Transverse colon (tissue), 4 donors: Measurements from ENCODE around the gene MESP2. TPM values are rescaled to one million over a fixed set of nuclear protein-coding genes. Genes with fewer than 3 reads are reported as not detected.

ENCODE experiments used
- DNase-seq: peaks from one replicate; pipeline ENCODE4 v3.0.0-alpha.2; 2019
- H3K27ac ChIP-seq, 4 donors: fragments of 200-600 bp; sonication (generic); 2 replicates each; pipeline ENCODE4 v1.5.1; 2016 to 2018; ENCODE audit warnings: inconsistent platforms in 4 of 4
- H3K27me3 ChIP-seq: fragments of 200-600 bp; sonication (generic); 2 replicates; pipeline ENCODE4 v1.5.1; 2017; ENCODE audit warnings: inconsistent platforms
- H3K36me3 ChIP-seq, 4 donors: fragments of 200-600 bp; sonication (generic); 2 replicates each; pipeline ENCODE4 v1.5.1; 2017 to 2019; ENCODE audit warnings: inconsistent platforms in 4 of 4
- H3K4me1 ChIP-seq, 4 donors: fragments of 200-600 bp; sonication (generic); 2 replicates each; pipeline ENCODE4 v1.5.1; 2017 to 2020; ENCODE audit warnings: inconsistent platforms in 4 of 4
- H3K4me3 ChIP-seq, 4 donors: fragments of 200-600 bp; sonication (generic); 1 replicate in 1 of 4; 2 replicates in 3 of 4; pipeline versions ENCODE4 v1.5.1 to v1.6.1; 2017 to 2019; ENCODE audit warnings: inconsistent platforms in 4 of 4
- H3K9me3 ChIP-seq, 2 donors: fragments of 200-600 bp; sonication (generic); 2 replicates each; pipeline ENCODE4 v1.5.1; 2017 to 2019; ENCODE audit warnings: inconsistent platforms in 2 of 2
- EP300 ChIP-seq: sonication (generic); formaldehyde crosslinking; IDR thresholded peaks from one replicate; pipeline ENCODE4 v1.6.1; 2017; ENCODE audit warnings: antibody characterized with exemption, low read depth
- POLR2A ChIP-seq: fragments of 450-650 bp; IDR thresholded peaks from one replicate; pipeline ENCODE4 v1.6.1; 2016; ENCODE audit warnings: antibody characterized with exemption, mild to moderate bottlenecking, moderate library complexity
- POLR2AphosphoS5 ChIP-seq, 3 donors: sonication (generic); formaldehyde crosslinking; IDR thresholded peaks; one replicate each; pipeline ENCODE4 v1.6.1; 2016; ENCODE audit warnings: antibody characterized with exemption in 3 of 3
- WGBS, 2 donors: methylation state at CpG; one replicate each; pipeline ENCODE4 v1.1.5; 2018; ENCODE audit warnings: low coverage in 1 of 2; 5-methylcytosine and 5-hydroxymethylcytosine counted together
- in situ Hi-C, 4 donors: fragments of 200-750 bp; cut with MboI; loops; one replicate each; pipeline versions ENCODE4 v1.15.0 to v1.15.1; 2017; ENCODE audit warnings: low sequenced_read_pairs in 3 of 4, low pct_ligation_motif_present in 1 of 4, low pct_unique_long_range_greater_than_20kb in 1 of 4
- intact Hi-C: fragments of 100-400 bp; cut with DNase I; formaldehyde crosslinking; loops from one replicate; pipeline ENCODE4 v1.15.1; 2023; ENCODE audit warnings: low total_unique reads
- total RNA-seq, 4 donors: library from RNA; depleted of rRNA; stranded (reverse); fragments of >200 nt; gene quantifications; one replicate each; pipeline ENCODE4 v1.1.0, GENCODE V29; 2016
- TF ChIP-seq, protein P1 (sequence below), 5 experiments: fragments of 200-600 bp in 3 of 5; fragments of 450-650 bp in 2 of 5; sonication (generic) in 3 of 5; IDR thresholded peaks; 1 replicate in 2 of 5; 2 replicates in 3 of 5; pipeline ENCODE4 v1.5.1; 2016 to 2017; ENCODE audit warnings: antibody characterized with exemption in 5 of 5, inconsistent platforms in 3 of 5, mild to moderate bottlenecking in 2 of 5, moderate library complexity in 1 of 5

The MESP2 gene
- total RNA-seq, 4 donors from 2014 or later = 0.64 to 0.96 TPM; not detected in 2

DNA sequence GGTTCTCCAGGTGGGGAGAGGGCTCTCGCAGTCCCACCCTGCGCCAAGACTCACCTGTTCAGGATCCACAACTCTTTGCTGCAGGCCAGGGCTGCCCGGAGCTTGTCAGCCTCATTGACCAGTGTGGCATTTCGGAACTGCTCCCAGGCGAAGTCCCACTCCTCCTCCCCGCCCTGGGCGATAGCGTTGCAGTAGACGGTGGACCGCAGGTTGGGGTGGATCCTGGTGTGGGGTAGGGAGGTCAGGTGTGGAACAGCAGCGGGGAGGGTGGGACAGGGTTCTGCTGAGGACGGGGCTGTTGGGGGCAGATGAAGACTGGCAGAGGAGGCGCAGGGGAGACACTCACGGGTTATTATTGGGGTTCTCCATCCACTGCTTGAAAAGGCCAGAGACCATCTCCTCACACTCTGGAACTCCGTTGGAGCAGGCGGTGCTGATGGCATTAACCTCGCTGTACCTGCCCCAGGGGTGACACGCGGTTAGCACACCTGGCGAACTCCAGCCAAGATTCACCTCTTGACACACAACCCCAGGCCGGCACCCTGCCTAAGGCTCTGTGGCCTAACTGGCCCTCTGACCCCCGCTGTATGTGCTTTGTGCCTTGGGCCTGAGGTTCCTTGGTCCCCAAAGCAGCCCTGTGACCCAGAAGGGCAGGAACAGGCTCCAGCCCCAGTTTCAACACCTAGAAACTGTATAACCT, 16.1 kb downstream of the MESP2 start:
- no peak overlapping the region for H3K27ac ChIP-seq
- DNase-seq = no peak
- WGBS, 2 donors = 92 to 97% methylated on average over 6 to 15 of the region's 22 CpGs
- no peak overlapping the region for H3K4me3 ChIP-seq
- H3K9me3 ChIP-seq = peaks cover 0 to 3% of the 10 kb centered on the region in 2 donors
- TF ChIP-seq EP300 (no peak), POLR2A (no peak), POLR2AphosphoS5 (IDR thresholded peaks at IDR 0.05) (no peak)
- TF ChIP-seq, protein P1, sequence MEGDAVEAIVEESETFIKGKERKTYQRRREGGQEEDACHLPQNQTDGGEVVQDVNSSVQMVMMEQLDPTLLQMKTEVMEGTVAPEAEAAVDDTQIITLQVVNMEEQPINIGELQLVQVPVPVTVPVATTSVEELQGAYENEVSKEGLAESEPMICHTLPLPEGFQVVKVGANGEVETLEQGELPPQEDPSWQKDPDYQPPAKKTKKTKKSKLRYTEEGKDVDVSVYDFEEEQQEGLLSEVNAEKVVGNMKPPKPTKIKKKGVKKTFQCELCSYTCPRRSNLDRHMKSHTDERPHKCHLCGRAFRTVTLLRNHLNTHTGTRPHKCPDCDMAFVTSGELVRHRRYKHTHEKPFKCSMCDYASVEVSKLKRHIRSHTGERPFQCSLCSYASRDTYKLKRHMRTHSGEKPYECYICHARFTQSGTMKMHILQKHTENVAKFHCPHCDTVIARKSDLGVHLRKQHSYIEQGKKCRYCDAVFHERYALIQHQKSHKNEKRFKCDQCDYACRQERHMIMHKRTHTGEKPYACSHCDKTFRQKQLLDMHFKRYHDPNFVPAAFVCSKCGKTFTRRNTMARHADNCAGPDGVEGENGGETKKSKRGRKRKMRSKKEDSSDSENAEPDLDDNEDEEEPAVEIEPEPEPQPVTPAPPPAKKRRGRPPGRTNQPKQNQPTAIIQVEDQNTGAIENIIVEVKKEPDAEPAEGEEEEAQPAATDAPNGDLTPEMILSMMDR (IDR thresholded peaks at IDR 0.05) = no peak
- peaks cover 0 to 10% (median 4%) of the 10 kb centered on the region in 4 donors for H3K4me1 ChIP-seq
- H3K36me3 ChIP-seq = peaks cover 0 to 3% (median 0%) of the 10 kb centered on the region in 4 donors
- in situ Hi-C loops = no loop called here
- no peaks in the 10 kb centered on the region for H3K27me3 ChIP-seq
- intact Hi-C loops = no loop called here

DNA sequence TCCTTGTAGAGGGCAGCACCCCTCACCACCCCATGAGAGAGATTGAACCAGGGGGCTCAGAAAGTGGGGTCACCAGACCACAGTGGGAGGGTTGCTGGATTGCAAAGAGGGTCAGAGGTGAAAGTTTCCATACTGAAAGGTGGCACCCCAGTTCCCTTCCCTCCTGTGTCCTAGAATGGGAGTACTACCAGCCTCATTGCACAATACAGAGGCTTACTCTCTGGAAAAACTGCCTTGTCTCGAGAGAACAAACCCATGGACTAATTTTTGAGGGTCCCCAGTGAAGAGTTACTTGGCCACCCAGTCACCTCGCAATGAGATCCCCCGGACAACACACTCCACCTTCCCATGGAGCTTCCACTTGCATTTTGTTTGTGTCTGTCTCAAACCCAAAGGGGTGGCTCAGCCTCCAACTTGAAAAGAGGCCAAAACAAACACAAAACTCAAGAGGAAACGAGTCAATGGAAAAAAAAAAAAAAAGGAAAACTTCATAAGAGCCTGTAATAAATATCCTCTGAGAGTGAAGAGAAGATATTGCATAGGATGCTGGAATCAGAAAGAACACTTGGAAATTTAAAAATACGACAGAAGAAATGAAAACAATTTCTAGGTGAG, 18.6 kb downstream of the MESP2 start:
- in situ Hi-C loops = no loop called here
- no peak for DNase-seq
- TF ChIP-seq POLR2A = no peak
- TF ChIP-seq POLR2AphosphoS5 (IDR thresholded peaks at IDR 0.05) = no peak
- TF ChIP-seq, protein P1 (IDR thresholded peaks at IDR 0.05) = no peak
- Histone ChIP-seq H3K36me3 (peaks cover 0 to 3% (median 0%) of the 10 kb centered on the region in 4 donors), H3K27me3 (no peaks in the 10 kb centered on the region), H3K4me3 (no peak overlapping the region), H3K4me1 (peaks cover 0 to 10% (median 4%) of the 10 kb centered on the region in 4 donors), H3K27ac (no peak overlapping the region), H3K9me3 (no peaks in the 10 kb centered on the region)
- WGBS, 2 donors = 10 to 31% methylated on average over 2 to 5 of the region's 5 CpGs
- intact Hi-C loops = no loop called here

DNA sequence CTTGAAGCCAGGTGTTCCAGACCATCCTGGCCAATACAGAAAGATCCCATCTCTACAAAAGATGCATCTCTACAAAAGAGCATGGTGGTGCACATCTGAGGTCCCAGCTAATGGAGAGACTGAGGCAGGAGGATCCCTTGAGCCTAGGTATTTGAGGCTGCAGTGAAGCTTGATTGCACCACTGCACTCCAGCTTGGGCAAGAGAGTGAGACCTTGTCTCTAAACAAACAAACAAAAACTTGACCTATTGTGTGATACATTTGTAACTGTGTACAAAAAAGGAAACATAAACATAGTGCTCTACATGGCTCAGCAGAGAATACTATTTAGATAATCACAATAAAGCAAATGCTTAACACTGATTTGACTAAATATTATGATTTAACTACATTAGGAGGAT, 19.9 kb downstream of the MESP2 start:
- intact Hi-C loops (no loop called here), in situ Hi-C loops (no loop called here)
- H3K4me3 ChIP-seq = no peak overlapping the region
- no peak overlapping the region for H3K27ac ChIP-seq
- H3K36me3 ChIP-seq = peaks cover 0 to 3% (median 0%) of the 10 kb centered on the region in 4 donors
- H3K4me1 ChIP-seq = peaks cover 0 to 10% (median 4%) of the 10 kb centered on the region in 4 donors
- DNase-seq = no peak
- TF ChIP-seq POLR2AphosphoS5 (IDR thresholded peaks at IDR 0.05) = no peak
- no peak for TF ChIP-seq EP300
- H3K9me3 ChIP-seq = no peaks in the 10 kb centered on the region
- H3K27me3 ChIP-seq = no peaks in the 10 kb centered on the region

DNA sequence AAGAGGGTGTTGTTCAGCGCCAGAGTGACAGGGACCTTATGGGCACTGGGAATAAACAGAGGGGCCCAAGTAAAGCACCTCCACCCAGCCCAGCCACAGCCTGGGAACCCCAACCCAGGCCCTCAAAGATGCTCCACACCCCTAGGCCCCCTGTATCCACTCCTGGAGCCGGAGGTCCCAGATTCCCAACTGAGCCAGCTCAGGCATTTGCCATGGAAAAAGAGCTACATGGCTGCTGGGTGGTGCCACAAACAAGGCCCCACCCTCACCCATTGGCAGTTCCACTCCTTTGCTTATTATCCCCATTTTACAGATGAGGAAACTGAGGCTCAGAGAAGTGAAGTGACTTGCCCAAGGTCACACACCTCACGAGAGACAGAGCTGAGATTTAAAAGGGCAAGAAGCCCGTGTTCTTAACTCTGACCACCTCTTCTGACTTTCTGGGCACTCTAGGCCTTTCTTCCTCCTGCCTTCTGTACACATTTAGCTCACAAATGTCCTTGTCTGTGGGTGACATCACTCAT, 21.6 kb downstream of the MESP2 start:
- H3K4me3 ChIP-seq = no peak overlapping the region
- H3K9me3 ChIP-seq = no peaks in the 10 kb centered on the region
- in situ Hi-C loops (no loop called here), intact Hi-C loops (no loop called here)
- DNase-seq = no peak
- H3K36me3 ChIP-seq = peaks cover 0 to under 1% (median 0%) of the 10 kb centered on the region in 4 donors
- H3K4me1 ChIP-seq = peaks cover 0 to 10% (median 4%) of the 10 kb centered on the region in 4 donors
- TF ChIP-seq POLR2AphosphoS5 (IDR thresholded peaks at IDR 0.05) (no peak), EP300 (no peak), POLR2A (no peak)
- TF ChIP-seq, protein P1 (IDR thresholded peaks at IDR 0.05) = no peak
- 87% methylated on average over 4 of the region's 4 CpGs; no CpG with 5 or more reads in 1 of the 2 donors for WGBS, 2 donors
- no peaks in the 10 kb centered on the region for H3K27me3 ChIP-seq
- no peak overlapping the region for H3K27ac ChIP-seq
